Pancreas (tissue), 10 donors: ENCODE data around the gene CCDC69. TPM values are rescaled to one million over a fixed set of nuclear protein-coding genes. Genes with fewer than 3 reads are reported as not detected.
A peak's percentile ranks its signal among the peaks of the same experiment; 100 is the strongest.

Experiments
- ATAC-seq, 4 donors: fragments of 200-7000 bp; cut with Tn5 transposase; one replicate each; pipeline versions ENCODE4 v1.8.0 to v1.9.1; 2020; ENCODE audit warnings: mild to moderate bottlenecking in 4 of 4, moderate library complexity in 4 of 4
- DNase-seq, 6 donors: peaks; one replicate each; pipeline ENCODE4 v3.0.0-alpha.2; 2020
- FAIRE-seq: peaks from 2 replicates; lab custom pipeline; 2012; peaks lifted over from hg19 to GRCh38; lab: Jason Lieb, UNC
- H3K27ac ChIP-seq, 4 donors: fragments of 200-600 bp; sonication (generic); 1 replicate in 3 of 4; 2 replicates in 1 of 4; pipeline versions ENCODE4 v1.5.0 to v1.8.0; 2020
- H3K27me3 ChIP-seq, 4 donors: fragments of 200-600 bp; one replicate each; pipeline ENCODE4 v1.8.0; 2021
- H3K36me3 ChIP-seq, 3 donors: fragments of 200-600 bp; sonication (generic) in 1 of 3; one replicate each; pipeline versions ENCODE4 v1.5.0 to v1.8.0; 2020 to 2021
- H3K4me1 ChIP-seq, 3 donors: fragments of 200-600 bp; one replicate each; pipeline ENCODE4 v1.8.0; 2021
- H3K4me3 ChIP-seq, 4 donors: fragments of 200-600 bp; sonication (generic) in 2 of 4; one replicate each; pipeline versions ENCODE4 v1.5.0 to v1.8.0; 2020 to 2021
- H3K9me3 ChIP-seq, 4 donors: fragments of 200-600 bp; one replicate each; pipeline ENCODE4 v1.8.0; 2021
- WGBS, 2 donors: extraction: QIAGEN DNeasy Blood & Tissue Kit; methylation state at CpG; one replicate each; pipeline ENCODE4 v1.1.7; 2013; 5-methylcytosine and 5-hydroxymethylcytosine counted together
- intact Hi-C, 3 donors: fragments of 100-400 bp; cut with DNase I; formaldehyde crosslinking; loops; one replicate each; pipeline versions ENCODE4 v1.11.1 to v1.14.2; 2022
- polyA plus RNA-seq, 2 donors: library from polyadenylated mRNA; stranded (reverse); fragments of 200-250 nt; gene quantifications; one replicate each; pipeline ENCODE4 v1.2.3, GENCODE V29; 2013
- total RNA-seq, 6 donors: library from RNA; stranded (reverse); fragmentation: NEBNext Ultra II Directional in 4 of 6; extraction: Animal tissue kit (Norgen Biotek cat#: 25700) in 4 of 6; gene quantifications; one replicate each; pipeline versions ENCODE4 v1.2.1 to v1.2.4, GENCODE V29; 2021 to 2023
- TF ChIP-seq, protein P1 (sequence below), 4 donors: fragments of 200-600 bp; sonication (generic) in 3 of 4; IDR thresholded peaks; one replicate each; pipeline versions ENCODE4 v1.5.0 to v1.8.0; 2021; ENCODE audit warnings: antibody characterized with exemption in 4 of 4
- donor health status: healthy with polysubstance abuse.
- donor health status: DM: no; HTN: no; CAD: no; lungs with moderate emphysema.
- donor health status: DM: no; HTN: no; CAD: no.
- donor health status: control.
- donor health status: control.
- donor health status: Bipolar disorder and iron deficiency.
- donor health status: DM: yes; HTN: yes; CAD: no.
- donor health status: DM: no; HTN: no; CAD: no.
- donor health status: DM: no; HTN: no; CAD: no.
- donor health status: DM: yes; HTN: yes; CAD: no.

Gene CCDC69
- total and polyA plus RNA-seq, 8 donors = 8.1 to 29.4 (median 20.4) TPM

DNA sequence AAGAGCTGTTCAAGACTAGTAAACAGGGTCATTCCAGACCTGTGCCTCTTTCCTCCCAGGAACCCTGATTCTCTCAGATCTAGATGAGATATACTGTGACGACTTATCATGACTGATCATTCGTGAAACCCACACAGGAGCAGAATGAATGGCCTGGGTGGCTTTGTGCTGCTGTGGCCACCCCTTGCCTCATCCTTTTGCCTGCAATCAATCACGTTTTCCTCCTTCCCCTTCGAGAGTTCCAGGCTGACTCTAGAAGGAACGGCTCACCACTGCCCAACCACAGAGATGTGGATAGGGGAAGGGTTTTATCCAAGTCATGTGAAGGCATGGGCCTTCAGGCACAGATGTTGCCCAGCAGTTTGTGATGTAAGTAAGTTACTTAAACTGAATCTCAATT, 72.1 kb downstream of the CCDC69 start:
- H3K27ac ChIP-seq = peak overlapping the region in 3 of 4 donors; percentile 10 to 29 (median 13)
- H3K4me1 ChIP-seq = peaks cover 0 to 14% (median 0%) of the 10 kb centered on the region in 3 donors
- 77 to 78% methylated on average over 5 of the region's 5 CpGs for WGBS, 2 donors
- no peaks in the 10 kb centered on the region for H3K27me3 ChIP-seq
- FAIRE-seq = no peak
- no peaks in the 10 kb centered on the region for H3K36me3 ChIP-seq
- peak in 2 of 4 donors; percentile 6 to 54 for ATAC-seq
- H3K9me3 ChIP-seq = no peaks in the 10 kb centered on the region
- H3K4me3 ChIP-seq = no peak overlapping the region
- intact Hi-C loops = no loop called here
- DNase-seq = no peak
- TF ChIP-seq, protein P1, sequence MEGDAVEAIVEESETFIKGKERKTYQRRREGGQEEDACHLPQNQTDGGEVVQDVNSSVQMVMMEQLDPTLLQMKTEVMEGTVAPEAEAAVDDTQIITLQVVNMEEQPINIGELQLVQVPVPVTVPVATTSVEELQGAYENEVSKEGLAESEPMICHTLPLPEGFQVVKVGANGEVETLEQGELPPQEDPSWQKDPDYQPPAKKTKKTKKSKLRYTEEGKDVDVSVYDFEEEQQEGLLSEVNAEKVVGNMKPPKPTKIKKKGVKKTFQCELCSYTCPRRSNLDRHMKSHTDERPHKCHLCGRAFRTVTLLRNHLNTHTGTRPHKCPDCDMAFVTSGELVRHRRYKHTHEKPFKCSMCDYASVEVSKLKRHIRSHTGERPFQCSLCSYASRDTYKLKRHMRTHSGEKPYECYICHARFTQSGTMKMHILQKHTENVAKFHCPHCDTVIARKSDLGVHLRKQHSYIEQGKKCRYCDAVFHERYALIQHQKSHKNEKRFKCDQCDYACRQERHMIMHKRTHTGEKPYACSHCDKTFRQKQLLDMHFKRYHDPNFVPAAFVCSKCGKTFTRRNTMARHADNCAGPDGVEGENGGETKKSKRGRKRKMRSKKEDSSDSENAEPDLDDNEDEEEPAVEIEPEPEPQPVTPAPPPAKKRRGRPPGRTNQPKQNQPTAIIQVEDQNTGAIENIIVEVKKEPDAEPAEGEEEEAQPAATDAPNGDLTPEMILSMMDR (IDR thresholded peaks at IDR 0.05) = no peak

DNA sequence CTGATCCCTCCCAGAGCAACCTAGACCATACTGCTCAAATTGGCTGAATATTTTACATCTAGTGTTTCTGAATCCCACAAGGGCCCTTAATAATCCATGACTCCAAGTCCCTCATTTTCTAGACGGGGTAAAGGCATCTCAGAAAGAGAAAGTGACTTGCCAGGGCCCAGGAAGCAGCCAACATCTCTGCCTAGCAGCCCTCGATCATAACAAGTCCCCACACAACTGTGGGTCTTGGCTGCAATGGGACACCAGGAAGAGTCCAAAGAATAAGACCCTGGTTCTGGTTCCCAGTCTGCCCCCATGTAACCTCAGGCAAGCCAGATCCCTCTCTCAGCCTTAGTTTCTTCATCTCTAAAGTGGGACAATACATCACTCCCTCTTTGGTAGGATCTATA, 72.6 kb downstream of the CCDC69 start:
- H3K4me1 ChIP-seq = peaks cover 0 to 14% (median 0%) of the 10 kb centered on the region in 3 donors

DNA sequence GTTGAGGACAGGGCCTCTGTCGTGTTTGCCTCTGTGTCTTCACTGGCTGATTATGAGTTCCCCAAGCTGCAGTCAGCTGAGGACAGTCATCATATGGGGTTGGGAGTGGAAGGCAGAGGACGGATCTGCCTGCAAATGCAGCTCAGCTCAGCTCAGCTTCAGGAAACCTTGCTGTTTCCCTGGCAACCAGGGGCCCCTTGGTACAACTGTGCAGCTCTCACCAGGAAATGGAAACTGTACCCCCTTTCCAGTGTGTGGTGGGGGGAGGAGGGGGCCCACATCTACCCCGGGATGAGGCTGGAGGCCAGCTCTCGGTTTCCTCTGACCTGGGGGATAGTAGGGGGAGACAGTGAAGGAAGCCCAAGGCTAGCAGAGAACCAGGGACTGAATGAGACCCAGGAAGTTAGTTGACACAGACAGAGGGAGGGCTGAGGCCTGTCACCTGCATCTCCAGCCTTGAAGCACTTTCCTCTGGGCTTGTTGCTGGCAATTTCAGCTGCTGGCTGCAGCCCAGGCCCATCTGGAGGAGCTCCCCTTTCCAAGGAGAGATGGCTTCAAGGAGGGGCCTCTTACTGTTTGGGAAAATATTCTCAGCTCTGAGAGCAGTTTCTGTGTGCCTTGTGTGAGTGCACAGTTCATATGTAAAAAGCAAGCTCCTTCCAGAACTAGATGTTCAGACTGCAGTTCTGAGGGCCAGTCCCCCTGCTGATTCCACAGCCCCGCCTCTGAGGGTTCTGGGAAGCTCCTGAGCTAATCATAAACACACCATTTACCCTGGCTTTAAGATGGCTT, 73.2 kb downstream of the CCDC69 start:
- H3K4me1 ChIP-seq = peaks cover 0 to 14% (median 0%) of the 10 kb centered on the region in 3 donors
- ATAC-seq (peak; percentile 35 to 80 (median 64)), FAIRE-seq (no peak), DNase-seq (peak in 1 of 6 donors; percentile 30)
- H3K4me3 ChIP-seq = no peak overlapping the region
- no peaks in the 10 kb centered on the region for H3K27me3 ChIP-seq
- no peaks in the 10 kb centered on the region for H3K36me3 ChIP-seq
- H3K27ac ChIP-seq = peak overlapping the region in 1 of 4 donors; percentile 34
- WGBS, 2 donors = 57 to 64% methylated on average over 5 of the region's 5 CpGs
- intact Hi-C loops = no loop called here
- H3K9me3 ChIP-seq = no peaks in the 10 kb centered on the region
- TF ChIP-seq, protein P1 (IDR thresholded peaks at IDR 0.05) = no peak

More for the DNA sequence above, 72.6 kb downstream of the CCDC69 start:
- H3K27ac ChIP-seq = peak overlapping the region in 3 of 4 donors; percentile 10 to 29 (median 13)
- H3K9me3 ChIP-seq = no peaks in the 10 kb centered on the region
- no peaks in the 10 kb centered on the region for H3K36me3 ChIP-seq
- intact Hi-C loops = no loop called here
- no peak overlapping the region for H3K4me3 ChIP-seq
- WGBS, 2 donors = 71 to 73% methylated on average over 2 of the region's 2 CpGs
- no peak for ATAC-seq
- no peaks in the 10 kb centered on the region for H3K27me3 ChIP-seq
- TF ChIP-seq, protein P1 (IDR thresholded peaks at IDR 0.05) = no peak
- no peak for FAIRE-seq
- no peak for DNase-seq

DNA sequence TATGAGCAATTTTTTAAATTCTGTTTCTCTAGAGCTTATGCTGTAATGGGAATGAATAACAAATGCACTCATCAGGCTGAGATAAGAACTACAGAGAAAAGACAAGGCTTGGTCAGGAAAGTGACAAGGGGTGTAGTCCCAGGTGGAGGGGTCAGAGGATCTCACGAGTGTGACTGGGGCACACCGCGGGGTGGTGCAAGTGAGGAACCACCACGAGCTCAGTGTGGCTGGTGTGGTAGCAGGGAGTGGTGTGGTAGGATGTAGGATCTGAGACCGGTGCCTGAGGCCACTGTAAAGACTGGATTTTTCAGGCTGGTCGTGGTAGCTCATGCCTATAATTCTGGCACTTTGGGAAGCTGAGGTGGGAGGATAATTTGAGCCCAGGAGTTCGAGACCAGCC, 75.3 kb downstream of the CCDC69 start:
- no peaks in the 10 kb centered on the region for H3K36me3 ChIP-seq
- FAIRE-seq (no peak), DNase-seq (peak in 1 of 6 donors; percentile 8), ATAC-seq (no peak)
- no peak overlapping the region for H3K27ac ChIP-seq
- WGBS, 2 donors = 81% methylated on average over 7 of the region's 7 CpGs
- no peaks in the 10 kb centered on the region for H3K27me3 ChIP-seq
- no peak overlapping the region for H3K4me3 ChIP-seq
- H3K4me1 ChIP-seq = peaks cover 0 to 14% (median 0%) of the 10 kb centered on the region in 3 donors
- intact Hi-C loops = no loop called here
- no peaks in the 10 kb centered on the region for H3K9me3 ChIP-seq
- TF ChIP-seq, protein P1 (IDR thresholded peaks at IDR 0.05) = no peak

DNA sequence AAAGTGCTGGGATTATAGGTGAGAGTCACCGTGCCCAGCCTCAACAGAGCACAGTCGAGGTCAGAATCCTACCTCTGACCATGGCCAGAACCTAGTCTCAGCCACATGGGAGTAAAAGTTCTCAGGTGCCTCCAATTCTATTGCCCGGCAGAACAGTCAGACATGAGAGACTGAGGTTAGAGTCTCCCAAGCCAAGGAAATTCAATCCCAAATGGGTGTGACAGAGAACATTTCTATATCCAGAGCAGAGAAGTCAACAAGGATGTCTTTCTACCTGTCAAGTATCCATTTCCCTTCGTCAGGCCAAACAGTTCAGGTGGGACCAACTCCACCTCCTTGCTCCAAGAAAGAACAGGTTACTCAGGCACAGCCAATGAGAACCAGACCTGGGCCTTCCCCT, 76.9 kb downstream of the CCDC69 start:
- intact Hi-C loops = no loop called here
- peaks cover 0 to 14% (median 0%) of the 10 kb centered on the region in 3 donors for H3K4me1 ChIP-seq
- ATAC-seq (no peak), FAIRE-seq (no peak), DNase-seq (no peak)
- TF ChIP-seq, protein P1 (IDR thresholded peaks at IDR 0.05) = no peak
- H3K27ac ChIP-seq = no peak overlapping the region
- 95% methylated on average over 4 of the region's 4 CpGs for WGBS, 2 donors
- no peaks in the 10 kb centered on the region for H3K9me3 ChIP-seq
- H3K27me3 ChIP-seq = no peaks in the 10 kb centered on the region
- no peaks in the 10 kb centered on the region for H3K36me3 ChIP-seq
- no peak overlapping the region for H3K4me3 ChIP-seq
